Activated CD4-positive, alpha-beta T cell treated with anti-CD3 and anti-CD28 coated beads for 36 hours (primary cell): ENCODE measurements around the gene TUBB6. TPM values are rescaled to one million over a fixed set of nuclear protein-coding genes. Genes with fewer than 3 reads are reported as not detected.

Experiments
- ATAC-seq: fragments of 200-7000 bp; cut with Tn5 transposase; one replicate; pipeline ENCODE4 v1.10.0; 2021; ENCODE audit warnings: mild to moderate bottlenecking, moderate library complexity
- CTCF ChIA-PET: fragments of 350-600 bp; sonication (Branson Sonifier 250); formaldehyde crosslinking; loops from one replicate; lab custom pipeline; 2021; ENCODE audit warnings: antibody characterized with exemption; lab: Charles Lee
- POLR2A ChIA-PET: fragments of 350-600 bp; sonication (Branson Sonifier 250); formaldehyde crosslinking; loops from one replicate; lab custom pipeline; 2021; ENCODE audit warnings: antibody characterized with exemption, inconsistent platforms; lab: Charles Lee
- DNase-seq: peaks from one replicate; pipeline ENCODE4 v3.0.0-alpha.2; 2020
- H3K27ac Mint-ChIP-seq: one replicate; pipeline ENCODE4 v1.8.0; 2021; ENCODE audit warnings: mixed read lengths
- H3K27me3 Mint-ChIP-seq: one replicate; pipeline ENCODE4 v1.8.0; 2021; ENCODE audit warnings: mixed read lengths
- H3K36me3 Mint-ChIP-seq: one replicate; pipeline ENCODE4 v1.8.0; 2021; ENCODE audit warnings: low read depth, mixed read lengths
- H3K4me1 Mint-ChIP-seq: one replicate; pipeline ENCODE4 v1.8.0; 2021; ENCODE audit warnings: mixed read lengths
- H3K4me3 Mint-ChIP-seq: one replicate; pipeline ENCODE4 v1.8.0; 2021; ENCODE audit warnings: mild to moderate bottlenecking, moderate library complexity, mixed read lengths
- H3K9me3 Mint-ChIP-seq: one replicate; pipeline ENCODE4 v1.8.0; 2021; ENCODE audit warnings: low read depth, mixed read lengths
- intact Hi-C, 2 experiments: fragments of 100-400 bp; cut with DNase I in 1 of 2; cut with micrococcal nuclease in 1 of 2; formaldehyde crosslinking; loops; one replicate each; pipeline versions ENCODE4 v1.14.2 to v1.15.1; 2022 to 2024; cut with DNase I, micrococcal nuclease
- total RNA-seq, 2 experiments: library from RNA; stranded (reverse); gene quantifications; one replicate each; pipeline ENCODE4 v1.2.3, GENCODE V29; 2021

Gene TUBB6
- total RNA-seq, 2 experiments from 2014 or later = 5.4 to 7.2 TPM

DNA sequence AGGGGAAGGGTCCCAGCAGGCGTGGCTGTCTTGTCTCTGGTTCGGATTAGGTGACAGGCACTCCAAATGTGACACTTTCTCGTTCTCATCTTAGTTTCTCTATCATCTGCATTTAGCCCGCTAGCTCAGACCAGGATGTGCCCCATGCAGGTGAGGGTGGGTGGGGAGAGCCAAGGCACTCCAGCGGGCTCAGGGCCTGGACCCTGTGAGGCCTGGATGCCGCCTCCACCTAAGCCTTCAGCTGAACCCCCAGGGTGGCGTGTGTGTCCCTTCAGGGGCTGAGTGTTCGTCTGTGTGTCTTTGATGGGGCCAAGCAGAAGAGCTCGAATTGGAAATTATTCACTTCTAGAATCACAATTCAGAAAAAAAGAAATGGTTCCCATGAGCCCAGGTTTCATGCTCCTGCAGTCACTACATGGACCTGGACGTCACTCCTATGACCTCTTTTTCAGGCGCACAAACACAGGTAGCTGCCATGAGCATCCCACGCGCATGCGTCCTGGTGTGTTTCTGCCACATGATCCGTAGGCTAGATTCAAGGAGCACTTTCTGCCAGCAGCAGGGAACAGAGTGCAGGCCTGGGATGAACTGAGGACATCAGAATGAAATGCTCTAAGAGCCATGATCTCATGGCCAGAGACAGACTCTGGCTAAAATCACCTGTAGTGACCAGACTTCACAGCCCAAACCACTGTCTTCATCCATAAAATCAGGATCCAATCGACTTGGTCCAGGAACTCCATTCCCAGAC, 28.1 kb upstream of the TUBB6 start:
- H3K27ac Mint-ChIP-seq = no peak overlapping the region
- ATAC-seq = no peak
- POLR2A ChIA-PET = no interaction called here

DNA sequence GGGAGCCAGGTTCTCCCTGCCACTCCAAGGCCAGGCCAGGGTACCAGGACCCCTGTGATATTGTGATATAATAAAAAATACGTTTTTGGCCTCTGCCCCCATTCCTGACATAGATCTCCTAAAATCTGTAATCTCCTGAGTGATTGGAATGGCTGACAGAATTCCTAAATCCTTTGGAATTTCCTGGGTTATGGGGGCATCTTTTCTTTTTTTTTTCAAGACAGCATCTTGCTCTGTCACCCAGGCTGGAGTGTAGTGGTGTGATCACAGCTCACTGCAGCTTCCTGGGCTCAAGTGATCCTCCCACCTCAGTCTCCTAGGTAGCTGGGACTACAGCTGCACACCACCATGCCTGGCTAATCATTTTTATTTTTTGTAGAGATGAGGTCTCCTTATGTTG, 26.2 kb upstream of the TUBB6 start:
- H3K4me1 Mint-ChIP-seq = no peaks in the 10 kb centered on the region
- H3K4me3 Mint-ChIP-seq = no peak overlapping the region
- no peaks in the 10 kb centered on the region for H3K9me3 Mint-ChIP-seq
- intact Hi-C loops = no loop called here
- H3K36me3 Mint-ChIP-seq = no peaks in the 10 kb centered on the region
- H3K27me3 Mint-ChIP-seq = peaks cover 4% of the 10 kb centered on the region
- DNase-seq (no peak), ATAC-seq (no peak)
- ChIA-PET CTCF (no interaction called here), POLR2A (interaction anchor here (0.6 kb wide), 1 partner anchor 220 kb away, joined by 4 read pairs; no protein-coding TSS in a partner anchor)
- H3K27ac Mint-ChIP-seq = no peak overlapping the region

More for the DNA sequence above, 28.1 kb upstream of the TUBB6 start:
- Mint-ChIP-seq H3K4me1 (no peaks in the 10 kb centered on the region), H3K9me3 (no peaks in the 10 kb centered on the region), H3K4me3 (no peak overlapping the region), H3K36me3 (no peaks in the 10 kb centered on the region), H3K27me3 (peaks cover 7% of the 10 kb centered on the region)
- intact Hi-C loops = no loop called here
- no peak for DNase-seq
- CTCF ChIA-PET = interaction anchor here (1.0 kb wide), 1 partner anchor 8 kb away, joined by 3 read pairs; no protein-coding TSS in a partner anchor

DNA sequence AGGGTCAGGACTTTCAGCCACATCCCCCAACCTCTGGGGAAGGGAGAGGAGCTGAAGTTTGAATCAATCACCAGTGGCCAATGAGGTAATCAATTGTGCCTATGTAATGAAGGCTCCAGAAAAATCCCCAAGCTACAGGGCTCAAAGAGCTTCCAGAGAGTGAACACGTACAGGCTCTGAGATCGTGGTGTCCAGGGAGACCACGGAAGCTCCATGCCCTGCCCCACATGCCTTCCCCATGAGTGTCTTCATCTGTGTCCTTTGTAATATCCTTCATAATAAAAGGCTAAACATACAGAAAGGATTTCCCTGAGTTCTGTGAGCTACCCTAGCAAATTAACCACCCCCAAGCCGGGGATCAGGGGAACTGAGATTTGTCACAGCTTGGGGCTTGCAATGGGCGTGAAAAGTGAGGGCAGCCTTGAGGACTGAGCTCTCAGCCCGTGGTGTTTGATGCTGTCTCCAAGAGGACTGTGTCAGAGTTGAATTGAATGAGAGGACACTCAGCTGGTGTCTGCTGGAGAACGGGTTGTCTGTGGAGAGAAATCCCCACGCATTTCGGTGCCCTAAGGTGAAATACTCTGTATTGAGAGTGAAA, 25.5 kb upstream of the TUBB6 start:
- H3K36me3 Mint-ChIP-seq = no peaks in the 10 kb centered on the region
- POLR2A ChIA-PET = no interaction called here
- H3K27me3 Mint-ChIP-seq = peaks cover 4% of the 10 kb centered on the region
- H3K4me3 Mint-ChIP-seq = no peak overlapping the region
- H3K9me3 Mint-ChIP-seq = no peaks in the 10 kb centered on the region
- CTCF ChIA-PET = interaction anchor here (1.0 kb wide), 1 partner anchor 29 kb away, joined by 3 read pairs; no protein-coding TSS in a partner anchor
- DNase-seq = no peak
- intact Hi-C loops = no loop called here
- no peaks in the 10 kb centered on the region for H3K4me1 Mint-ChIP-seq
- no peak overlapping the region for H3K27ac Mint-ChIP-seq
- no peak for ATAC-seq

DNA sequence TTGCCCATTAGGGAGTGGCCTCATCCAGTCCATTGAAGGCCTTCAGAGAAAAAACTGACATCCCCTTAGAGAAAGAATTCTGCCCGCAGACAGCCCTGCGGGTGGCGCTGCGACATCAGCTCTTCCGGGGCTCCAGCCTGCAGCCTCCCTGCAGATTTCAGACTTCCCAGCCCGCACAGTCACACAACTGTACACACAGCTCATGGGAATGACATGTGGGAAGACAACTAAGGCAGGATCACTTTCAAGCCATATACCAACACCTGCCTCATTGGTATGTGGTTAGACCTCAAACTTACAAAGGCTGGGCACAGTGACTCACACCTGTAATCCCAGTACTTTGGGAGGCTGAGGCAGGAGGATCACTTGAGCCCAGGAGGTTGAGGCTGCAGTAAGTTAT, 24.8 kb upstream of the TUBB6 start:
- Mint-ChIP-seq H3K27me3 (peaks cover 9% of the 10 kb centered on the region), H3K4me1 (peaks cover 4% of the 10 kb centered on the region), H3K36me3 (no peaks in the 10 kb centered on the region), H3K4me3 (no peak overlapping the region), H3K9me3 (no peaks in the 10 kb centered on the region), H3K27ac (no peak overlapping the region)
- ChIA-PET POLR2A (no interaction called here), CTCF (interaction anchor here (0.8 to 1.0 kb wide), 2 partner anchors 28 to 875 kb away, joined by 3 to 4 read pairs; no protein-coding TSS in a partner anchor)
- no peak for DNase-seq
- intact Hi-C loops = no loop called here
- ATAC-seq = no peak

DNA sequence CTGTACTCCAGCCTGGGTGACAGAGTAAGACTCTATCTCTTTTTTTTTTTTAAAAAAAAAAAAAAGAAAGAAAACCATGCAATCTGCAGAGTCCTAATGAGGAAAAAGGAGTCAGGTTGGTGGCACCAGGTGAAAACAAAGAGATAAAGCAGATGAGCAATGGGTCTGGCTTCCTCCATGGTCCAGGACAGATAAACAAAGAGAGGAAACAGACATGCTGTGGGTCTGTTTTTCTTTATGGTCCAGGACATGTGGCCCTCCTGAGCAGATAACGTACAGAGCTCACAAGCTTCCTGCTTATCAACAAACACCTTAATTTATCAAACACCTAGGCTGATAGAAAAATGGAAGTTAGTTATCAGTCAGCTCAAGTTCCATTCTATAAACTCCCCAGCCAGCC, 24.4 kb upstream of the TUBB6 start:
- ChIA-PET POLR2A (no interaction called here), CTCF (interaction anchor here (0.8 kb wide), 1 partner anchor 875 kb away, joined by 4 read pairs; no protein-coding TSS in a partner anchor)
- peaks cover 11% of the 10 kb centered on the region for H3K27me3 Mint-ChIP-seq
- intact Hi-C loops = no loop called here
- no peaks in the 10 kb centered on the region for H3K9me3 Mint-ChIP-seq
- H3K4me1 Mint-ChIP-seq = peaks cover 4% of the 10 kb centered on the region
- ATAC-seq (no peak), DNase-seq (no peak)
- H3K4me3 Mint-ChIP-seq = no peak overlapping the region
- no peaks in the 10 kb centered on the region for H3K36me3 Mint-ChIP-seq
- H3K27ac Mint-ChIP-seq = no peak overlapping the region

DNA sequence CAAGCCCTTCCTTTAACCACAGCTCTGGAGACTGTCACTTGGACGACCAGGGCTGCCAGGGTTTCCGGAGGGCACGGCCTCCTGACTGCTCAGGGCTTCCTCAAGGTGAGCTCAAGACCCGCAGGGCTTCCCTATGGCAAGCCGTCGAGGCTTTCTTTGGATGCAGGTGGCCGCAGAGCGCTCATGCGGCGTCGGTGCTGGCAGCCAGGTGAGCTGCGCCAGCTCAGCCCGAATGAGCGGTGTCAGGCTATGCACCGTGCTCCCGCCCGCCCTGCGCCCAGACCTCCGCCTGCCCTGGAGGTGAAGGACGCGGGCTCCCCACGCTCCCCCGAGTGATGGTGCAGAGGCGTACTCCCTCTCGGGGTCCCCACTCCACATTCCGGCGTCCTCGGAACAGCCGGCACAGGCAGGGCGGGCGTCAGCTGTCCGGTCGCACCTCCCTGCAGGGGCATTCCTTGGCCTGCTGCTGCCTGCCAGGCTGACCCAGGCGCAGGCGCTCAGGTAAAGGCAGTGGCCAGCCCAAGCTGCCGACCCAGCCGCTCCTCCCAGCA, 20.8 kb upstream of the TUBB6 start:
- Mint-ChIP-seq H3K4me3 (no peak overlapping the region), H3K27ac (no peak overlapping the region), H3K4me1 (peaks cover 4% of the 10 kb centered on the region), H3K36me3 (no peaks in the 10 kb centered on the region), H3K9me3 (no peaks in the 10 kb centered on the region), H3K27me3 (peaks cover 24% of the 10 kb centered on the region)
- ATAC-seq = no peak
- no peak for DNase-seq
- ChIA-PET POLR2A (no interaction called here), CTCF (interaction anchor here (0.8 to 1.7 kb wide), 3 partner anchors 14 to 631 kb away, joined by 3 to 5 read pairs (median 3); no protein-coding TSS in a partner anchor)
- intact Hi-C loops = no loop called here

DNA sequence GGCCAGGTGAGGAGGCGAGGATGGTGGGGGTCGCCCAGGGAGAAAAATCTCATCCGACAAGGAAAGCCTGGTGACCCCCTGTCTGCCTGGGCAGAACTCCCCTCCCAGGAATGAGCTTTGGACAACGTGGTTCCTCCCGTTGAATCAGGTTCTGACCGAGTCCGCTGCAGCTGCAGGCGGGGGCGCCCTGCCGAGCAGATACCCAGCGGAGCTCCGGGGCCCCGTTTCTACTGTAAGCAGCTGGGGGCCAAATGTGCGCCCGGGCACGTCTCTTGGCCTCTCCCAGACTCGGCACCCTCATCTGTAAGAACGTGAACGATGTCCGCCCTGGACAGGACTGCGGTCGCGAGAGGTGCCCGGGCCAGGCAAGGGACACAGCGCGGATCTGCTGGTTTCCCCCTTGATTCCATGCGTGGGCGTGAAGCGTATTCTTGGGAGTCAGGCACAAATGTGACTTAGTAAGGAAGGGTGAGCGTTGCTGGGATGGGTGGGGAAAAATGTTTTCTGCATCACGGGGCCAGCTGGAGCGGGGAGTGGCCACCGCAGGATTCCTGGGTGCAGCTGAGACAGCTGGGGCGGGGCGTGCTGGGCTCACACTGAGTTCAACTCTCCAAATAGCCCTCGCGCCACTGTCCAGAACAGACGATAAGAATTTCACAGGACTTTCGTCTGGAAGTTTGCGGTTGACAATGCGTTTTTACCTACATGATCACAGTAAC, 20.2 kb upstream of the TUBB6 start:
- H3K4me1 Mint-ChIP-seq = peaks cover 4% of the 10 kb centered on the region
- H3K27ac Mint-ChIP-seq = no peak overlapping the region
- CTCF ChIA-PET = interaction anchor here (0.6 to 1.7 kb wide), 3 partner anchors 16 to 632 kb away, joined by 3 to 5 read pairs (median 3); no protein-coding TSS in a partner anchor
- peaks cover 22% of the 10 kb centered on the region for H3K27me3 Mint-ChIP-seq
- no peaks in the 10 kb centered on the region for H3K9me3 Mint-ChIP-seq
- intact Hi-C loops = no loop called here
- H3K36me3 Mint-ChIP-seq = no peaks in the 10 kb centered on the region
- ATAC-seq (no peak), DNase-seq (no peak)
- H3K4me3 Mint-ChIP-seq = no peak overlapping the region
- POLR2A ChIA-PET = no interaction called here

DNA sequence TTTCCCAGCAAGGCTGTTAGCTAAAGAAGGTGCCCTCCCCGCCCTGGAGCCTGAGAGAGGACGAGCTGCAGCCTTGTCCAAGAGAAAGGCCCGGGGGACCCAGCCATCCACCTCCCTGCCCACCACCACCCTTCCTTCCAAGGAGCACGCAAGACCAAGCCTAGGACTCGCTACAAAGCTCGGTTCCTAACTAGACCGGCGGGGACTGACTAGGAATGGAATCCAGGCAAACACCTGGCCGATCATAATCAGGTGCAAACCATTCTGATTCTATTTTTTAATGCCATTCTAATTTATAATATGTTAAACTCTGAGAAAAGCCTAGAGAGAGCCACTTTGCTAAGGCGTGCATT, 19.7 kb upstream of the TUBB6 start:
- ChIA-PET CTCF (interaction anchor here (0.6 kb wide), 1 partner anchor 39 kb away, joined by 3 read pairs; no protein-coding TSS in a partner anchor), POLR2A (no interaction called here)
- H3K27me3 Mint-ChIP-seq = peaks cover 23% of the 10 kb centered on the region
- H3K4me3 Mint-ChIP-seq = no peak overlapping the region
- H3K9me3 Mint-ChIP-seq = no peaks in the 10 kb centered on the region
- DNase-seq (no peak), ATAC-seq (no peak)
- H3K36me3 Mint-ChIP-seq = no peaks in the 10 kb centered on the region
- intact Hi-C loops = no loop called here
- no peak overlapping the region for H3K27ac Mint-ChIP-seq
- peaks cover 4% of the 10 kb centered on the region for H3K4me1 Mint-ChIP-seq

DNA sequence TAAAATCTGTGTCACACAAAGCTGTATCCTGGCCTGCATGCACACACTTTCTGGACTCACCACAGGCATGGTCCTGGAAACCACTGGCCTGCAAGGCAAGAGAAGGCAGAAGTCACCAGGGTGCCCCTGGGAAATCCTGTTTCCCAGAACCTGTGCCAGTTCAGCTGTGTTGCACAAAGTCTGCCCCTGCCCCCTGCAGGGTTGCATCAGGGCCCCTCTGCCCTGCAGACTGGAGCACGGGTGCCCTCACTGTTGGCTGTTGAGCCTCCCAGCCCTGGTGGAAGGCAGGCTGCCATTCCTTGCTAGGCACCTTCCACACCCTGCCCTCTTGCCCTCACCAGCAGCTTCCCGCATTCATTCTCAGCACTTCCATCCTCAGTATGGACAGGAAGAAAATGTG, 18.0 kb upstream of the TUBB6 start:
- no peak overlapping the region for H3K27ac Mint-ChIP-seq
- CTCF ChIA-PET = interaction anchor here (0.9 kb wide), 1 partner anchor 39 kb away, joined by 3 read pairs; no protein-coding TSS in a partner anchor

DNA sequence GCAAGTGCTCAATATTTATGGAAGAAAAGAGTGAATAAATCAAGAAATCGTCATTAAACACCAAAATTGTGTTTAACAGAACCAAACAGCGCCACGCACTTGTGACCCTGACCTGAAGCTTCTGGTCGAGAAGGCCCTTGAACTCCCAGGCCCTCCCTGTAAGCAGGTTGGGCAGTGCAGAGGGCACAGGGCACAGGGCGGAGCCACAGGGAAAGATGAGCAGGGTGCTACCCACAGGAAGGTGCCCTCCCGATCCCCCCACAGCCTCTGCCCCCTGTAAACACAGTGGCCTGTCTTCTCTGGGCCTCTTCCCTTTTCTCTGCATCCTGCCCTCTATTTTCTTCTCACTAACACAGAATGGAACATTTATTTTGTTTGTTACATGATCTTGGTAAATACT, 16.9 kb upstream of the TUBB6 start:
- CTCF ChIA-PET = no interaction called here

More for the DNA sequence above, 18.0 kb upstream of the TUBB6 start:
- intact Hi-C loops = no loop called here
- no peaks in the 10 kb centered on the region for H3K9me3 Mint-ChIP-seq
- peaks cover 4% of the 10 kb centered on the region for H3K4me1 Mint-ChIP-seq
- peaks cover 27% of the 10 kb centered on the region for H3K27me3 Mint-ChIP-seq
- DNase-seq = no peak
- POLR2A ChIA-PET = no interaction called here
- ATAC-seq = no peak
- no peak overlapping the region for H3K4me3 Mint-ChIP-seq
- no peaks in the 10 kb centered on the region for H3K36me3 Mint-ChIP-seq

DNA sequence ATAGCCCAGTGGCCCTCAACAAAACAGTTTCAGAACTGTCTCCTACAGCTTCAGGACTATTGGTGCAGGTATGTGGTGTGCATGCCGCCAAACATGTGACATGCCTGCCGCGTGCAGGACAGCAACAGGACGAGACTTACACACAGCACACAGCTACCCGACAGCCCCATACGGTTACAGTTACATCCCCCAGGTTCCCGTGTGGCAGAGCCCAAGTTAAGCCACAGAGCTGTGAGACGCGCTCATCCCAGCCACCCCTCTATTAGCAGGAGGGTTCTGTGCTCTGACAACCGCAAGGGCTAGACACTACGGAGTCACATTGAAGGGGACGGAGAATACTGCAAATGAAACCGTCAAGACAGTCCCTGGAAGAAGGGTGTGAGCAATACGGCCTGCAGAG, 16.4 kb upstream of the TUBB6 start:
- no peaks in the 10 kb centered on the region for H3K36me3 Mint-ChIP-seq
- no peak overlapping the region for H3K27ac Mint-ChIP-seq
- no peaks in the 10 kb centered on the region for H3K9me3 Mint-ChIP-seq
- intact Hi-C loops = no loop called here
- ATAC-seq = no peak
- no peak overlapping the region for H3K4me3 Mint-ChIP-seq
- DNase-seq = no peak
- peaks cover 4% of the 10 kb centered on the region for H3K4me1 Mint-ChIP-seq
- ChIA-PET POLR2A (no interaction called here), CTCF (no interaction called here)
- H3K27me3 Mint-ChIP-seq = peaks cover 31% of the 10 kb centered on the region

More for the DNA sequence above, 16.9 kb upstream of the TUBB6 start:
- H3K36me3 Mint-ChIP-seq = no peaks in the 10 kb centered on the region
- no peak overlapping the region for H3K4me3 Mint-ChIP-seq
- no peak for ATAC-seq
- intact Hi-C loops = no loop called here
- no peaks in the 10 kb centered on the region for H3K9me3 Mint-ChIP-seq
- peaks cover 28% of the 10 kb centered on the region for H3K27me3 Mint-ChIP-seq
- DNase-seq = no peak
- H3K27ac Mint-ChIP-seq = no peak overlapping the region
- POLR2A ChIA-PET = no interaction called here
- H3K4me1 Mint-ChIP-seq = peaks cover 4% of the 10 kb centered on the region
